Ovary (tissue), 9 donors: ENCODE measurements around the gene PHLDB2. TPM values are rescaled to one million over a fixed set of nuclear protein-coding genes. Genes with fewer than 3 reads are reported as not detected.

Experiments used
- DNase-seq, 5 donors: peaks; one replicate each; pipeline ENCODE4 v3.0.0-alpha.2; 2019 to 2020
- H3K27ac ChIP-seq, 2 donors: fragments of 200-600 bp; one replicate each; pipeline versions ENCODE4 v1.5.1 to v1.8.0; 2019 to 2022
- H3K27me3 ChIP-seq: fragments of 200-600 bp; one replicate; pipeline ENCODE4 v1.8.0; 2022
- H3K36me3 ChIP-seq: fragments of 200-600 bp; sonication (generic); one replicate; pipeline ENCODE4 v1.5.1; 2019
- H3K4me1 ChIP-seq: one replicate; pipeline ENCODE4 v1.8.1; 2013; ENCODE audit warnings: mild to moderate bottlenecking, moderate library complexity; ENCODE audit not compliant: insufficient read depth
- H3K4me3 ChIP-seq: fragments of 200-600 bp; sonication (generic); one replicate; pipeline ENCODE4 v1.5.1; 2017
- H3K9me3 ChIP-seq, 2 donors: fragments of 200-600 bp in 1 of 2; sonication (generic) in 1 of 2; one replicate each; pipeline versions ENCODE4 v1.5.1 to v1.8.1; 2013 to 2019; ENCODE audit warnings: mild to moderate bottlenecking in 1 of 2, moderate library complexity in 1 of 2
- CTCF ChIP-seq, 3 donors: fragments of 450-650 bp in 2 of 3; fragments of 200-600 bp in 1 of 3; IDR thresholded peaks; one replicate each; pipeline versions ENCODE4 v1.5.1 to v1.8.0; 2016 to 2022; ENCODE audit warnings: antibody characterized with exemption in 3 of 3, mild to moderate bottlenecking in 1 of 3
- EP300 ChIP-seq: sonication (generic); formaldehyde crosslinking; IDR thresholded peaks from one replicate; pipeline ENCODE4 v1.6.1; 2017; ENCODE audit warnings: antibody characterized with exemption
- POLR2A ChIP-seq: fragments of 450-650 bp; IDR thresholded peaks from one replicate; pipeline ENCODE4 v1.6.1; 2017; ENCODE audit warnings: antibody characterized with exemption, mild to moderate bottlenecking, moderate library complexity
- WGBS, 3 donors: extraction: QIAGEN DNeasy Blood & Tissue Kit in 1 of 3; methylation state at CpG; one replicate each; pipeline versions ENCODE4 v1.1.5 to v1.1.7; 2013 to 2017; 5-methylcytosine and 5-hydroxymethylcytosine counted together
- intact Hi-C, 4 donors: fragments of 100-400 bp; cut with DNase I; formaldehyde crosslinking; loops; one replicate each; pipeline versions ENCODE4 v1.11.0 to v1.15.1; 2022 to 2023
- polyA plus RNA-seq, 2 donors: library from polyadenylated mRNA; stranded (reverse); fragments of 200-250 nt in 1 of 2; fragments of 350-450 nt in 1 of 2; fragmentation: Illumina TruSeq in 1 of 2; extraction: RNeasy Lipid Tissue Mini Kit (QIAGEN cat#74804) in 1 of 2; gene quantifications; one replicate each; pipeline ENCODE4 v1.2.3, GENCODE V29; 2013 to 2014
- total RNA-seq, 7 donors: library from RNA; depleted of rRNA in 2 of 7; stranded (reverse); fragments of >200 nt in 2 of 7; fragmentation: NEBNext Ultra II Directional in 3 of 7; extraction: Animal tissue kit (Norgen Biotek cat#: 25700) in 3 of 7; gene quantifications; one replicate each; pipeline versions ENCODE4 v1.1.0 to v1.2.4, GENCODE V29; 2016 to 2023
- donor health status: DM: no; HTN: no; CAD: no; lungs with moderate emphysema.
- donor health status: DM: no; HTN: no; CAD: no.
- donor health status: Bipolar disorder and iron deficiency.
- donor health status: DM: yes; HTN: yes; CAD: no.
- donor health status: DM: no; HTN: no; CAD: no.
- donor health status: DM: yes; HTN: yes; CAD: no.

Gene PHLDB2
- total and polyA plus RNA-seq, 9 donors, result 9.0 to 141 (median 19.3) TPM

- H3K4me3 ChIP-seq, result no peak overlapping the region
- H3K4me1 ChIP-seq, result no peaks in the 10 kb centered on the region
- intact Hi-C loops, result no loop called here
- TF ChIP-seq POLR2A, result no peak
- TF ChIP-seq EP300, result no peak
- no peak for TF ChIP-seq CTCF (IDR thresholded peaks at IDR 0.05)
- WGBS, 3 donors, result 91 to 92% (median 92%) methylated on average over 2 of the region's 2 CpGs
- DNase-seq, result no peak
- H3K27ac ChIP-seq, result no peak overlapping the region
- H3K27me3 ChIP-seq, result no peaks in the 10 kb centered on the region
- H3K9me3 ChIP-seq, result no peaks in the 10 kb centered on the region
- no peaks in the 10 kb centered on the region for H3K36me3 ChIP-seq
Observed at GRCh38 chr3:111882194-111882593, 23.1 kb downstream of the PHLDB2 start.

- Histone ChIP-seq H3K9me3 (no peaks in the 10 kb centered on the region), H3K4me3 (no peak overlapping the region), H3K27me3 (no peaks in the 10 kb centered on the region), H3K36me3 (no peaks in the 10 kb centered on the region), H3K4me1 (no peaks in the 10 kb centered on the region), H3K27ac (no peak overlapping the region)
- no peak for DNase-seq
- intact Hi-C loops, result no loop called here
- TF ChIP-seq CTCF (IDR thresholded peaks at IDR 0.05) (no peak), EP300 (no peak), POLR2A (no peak)
Observed at GRCh38 chr3:111882799-111883198, 23.7 kb downstream of the PHLDB2 start.

GRCh38 chr3:111884411-111885018, 25.4 kb downstream of the PHLDB2 start:
- Histone ChIP-seq H3K4me1 (no peaks in the 10 kb centered on the region), H3K27me3 (no peaks in the 10 kb centered on the region), H3K27ac (no peak overlapping the region), H3K4me3 (no peak overlapping the region), H3K9me3 (no peaks in the 10 kb centered on the region), H3K36me3 (no peaks in the 10 kb centered on the region)
- 68 to 77% (median 77%) methylated on average over 11 of the region's 11 CpGs for WGBS, 3 donors
- DNase-seq, result no peak
- no peak for TF ChIP-seq EP300
- no peak for TF ChIP-seq CTCF (IDR thresholded peaks at IDR 0.05)
- no peak for TF ChIP-seq POLR2A
- intact Hi-C loops, result no loop called here

- Histone ChIP-seq H3K36me3 (no peaks in the 10 kb centered on the region), H3K27ac (no peak overlapping the region), H3K4me3 (no peak overlapping the region), H3K4me1 (no peaks in the 10 kb centered on the region), H3K9me3 (no peaks in the 10 kb centered on the region), H3K27me3 (no peaks in the 10 kb centered on the region)
- DNase-seq, result no peak
- 80 to 94% (median 93%) methylated on average over 2 of the region's 2 CpGs for WGBS, 3 donors
- intact Hi-C loops, result no loop called here
- TF ChIP-seq EP300, result no peak
- no peak for TF ChIP-seq CTCF (IDR thresholded peaks at IDR 0.05)
- no peak for TF ChIP-seq POLR2A
Observed at GRCh38 chr3:111885578-111885977, 26.5 kb downstream of the PHLDB2 start.
